ENCODE results near the gene EEFSEC. TPM values are rescaled to one million over a fixed set of nuclear protein-coding genes. Genes with fewer than 3 reads are reported as not detected.
A peak's percentile ranks its signal among the peaks of the same experiment; 100 is the strongest.

The EEFSEC gene
- total and polyA plus RNA-seq, 2 of the 4 experiments (the other 2 are of a cell fraction): 4.5 to 9.3 TPM

DNA sequence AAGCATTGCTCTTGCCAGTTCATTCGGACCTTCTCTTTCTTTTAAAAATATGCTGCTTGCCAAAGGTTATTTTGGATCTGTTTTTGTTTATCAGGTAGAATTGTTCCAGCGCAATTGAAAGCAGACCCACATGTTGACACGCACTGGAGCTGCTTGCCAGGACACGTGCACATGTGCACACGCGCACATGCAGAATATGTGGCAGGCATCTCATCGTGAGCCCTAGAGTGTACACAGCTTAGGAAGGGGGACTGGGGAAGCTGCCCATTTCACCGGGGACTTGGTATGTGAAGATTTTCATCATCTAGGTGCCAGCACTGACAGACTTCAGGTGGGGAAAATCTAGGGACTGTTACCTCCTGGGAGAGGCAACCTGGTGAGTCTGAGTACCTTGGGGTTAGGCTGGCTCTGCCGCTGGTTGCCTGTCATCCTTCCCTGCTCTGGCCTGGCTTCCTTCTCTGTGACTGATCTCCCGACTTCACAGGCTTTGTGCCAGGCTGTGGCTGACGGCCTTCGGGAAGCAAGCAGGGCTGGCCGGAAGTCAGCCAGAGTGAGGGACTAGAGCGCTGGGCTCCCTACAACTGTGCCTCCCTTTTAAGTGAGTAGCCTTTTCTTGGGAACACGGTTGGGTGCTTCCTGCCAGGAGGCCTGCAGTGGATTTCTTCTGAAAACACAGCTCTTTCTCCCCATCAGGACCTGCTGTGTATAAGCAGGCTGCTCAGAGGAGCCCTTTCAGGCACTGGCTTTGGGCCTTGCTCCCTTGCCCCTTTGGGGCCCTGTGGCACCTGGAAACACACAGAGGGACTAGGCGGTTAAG lies 129.3 kb downstream of the EEFSEC start:
- BruUV-seq (replicated peaks): no TSS peak
- no peak overlapping the region for H2BK5ac ChIP-seq (ENCODE audit: low read depth, low read length, poor library complexity, severe bottlenecking)
- H3K9me3 ChIP-seq (ENCODE audit: control insufficient read depth, insufficient read depth, low read length): no peaks in the 10 kb centered on the region
- no peak overlapping the region for H2AK9ac ChIP-seq (replicated peaks; ENCODE audit: low read depth, low read length, poor library complexity)
- no peak overlapping the region for H3K18ac ChIP-seq (ENCODE audit: low read depth, low read length)
- intact Hi-C loops (cut with micrococcal nuclease) (no loop called here), in situ Hi-C loops (cut with MboI; ENCODE audit: low sequenced_read_pairs) (no loop called here), dilution Hi-C loops (cut with HindIII; ENCODE audit: low sequenced_read_pairs, unreplicated experiment) (no loop called here)
- POLR2A ChIA-PET (ENCODE audit: unreplicated experiment): no interaction called here
- no peak overlapping the region for H2BK15ac ChIP-seq (ENCODE audit: low read depth, low read length)
- H2BK120ac ChIP-seq (ENCODE audit: low read depth, low read length): 0 out of 2 replicates have a peak overlapping the region, but pooled peaks have one; percentile 12
- no peak overlapping the region for H2BK20ac ChIP-seq (ENCODE audit: low read depth, low read length)
- H3K4me1 ChIP-seq (ENCODE audit: control insufficient read depth, insufficient read depth, low read length): peaks cover 23% of the 10 kb centered on the region
- no peaks in the 10 kb centered on the region for H3K36me3 ChIP-seq (ENCODE audit: control insufficient read depth, insufficient read depth, low read length)
- TF ChIP-seq RAD21 (IDR thresholded peaks at IDR 0.05; ENCODE audit: low read length): no peak
- no peak for TF ChIP-seq MAFK (IDR thresholded peaks at IDR 0.05; ENCODE audit: low read depth, low read length)
- TF ChIP-seq BHLHE40 (IDR thresholded peaks at IDR 0.05; ENCODE audit: low read depth, low read length): 0 out of 2 replicates have a peak, but pooled peaks have one; percentile 24
- H4K20me1 ChIP-seq (ENCODE audit: insufficient read depth, low read length): no peaks in the 10 kb centered on the region
- H3K23ac ChIP-seq (ENCODE audit: low read depth, low read length): no peak overlapping the region
- peaks cover 2 to 7% of the 10 kb centered on the region in 2 experiments; a peak in 1 of 4 replicates for H3K79me1 ChIP-seq (ENCODE audit: low read depth in 1 of 2, low read length in 2 of 2)
- H3K4ac ChIP-seq (ENCODE audit: low read depth, low read length): peak overlapping the region; percentile 22
- H3K4me3 ChIP-seq (ENCODE audit: insufficient read depth, low read depth, low read length): no peak overlapping the region
- H3K27me3 ChIP-seq (ENCODE audit: control insufficient read depth, insufficient read depth, low read length): no peaks in the 10 kb centered on the region
- no peak overlapping the region for H3K27ac ChIP-seq (ENCODE audit: insufficient read depth, low read length)
- H3K14ac ChIP-seq (replicated peaks; ENCODE audit: low read depth, low read length): peak overlapping the region; percentile 58; the same call in 1 of the 2 replicates
- peak; percentile 50 for DNase-seq
- ATAC-seq (ENCODE audit: low read depth): no peak; the same call in 1 of the 2 replicates
- H4K5ac ChIP-seq (ENCODE audit: low read depth, low read length): peak overlapping the region; percentile 25; the same call in 1 of the 2 replicates
- no peak overlapping the region for H3K4me2 ChIP-seq (ENCODE audit: low read depth, low read length)
- no peak overlapping the region for H3K56ac ChIP-seq (ENCODE audit: extremely low read depth, insufficient read depth, low read length)
- H3K9ac ChIP-seq (ENCODE audit: low read depth, low read length): no peak overlapping the region
- H3K9me1 ChIP-seq (ENCODE audit: insufficient read depth, low read length): peaks cover 8% of the 10 kb centered on the region
- peak overlapping the region; percentile 73 for H2AFZ ChIP-seq (replicated peaks; ENCODE audit: low read length, poor library complexity)
- H2AK5ac ChIP-seq (ENCODE audit: low read depth, low read length): 0 out of 2 replicates have a peak overlapping the region, but pooled peaks have one; percentile 25
- peak overlapping the region; percentile 29 to 76; a peak in 2 of 4 replicates for H4K8ac ChIP-seq (ENCODE audit: low read depth in 2 of 2, low read length in 2 of 2)
- 0 out of 2 replicates have a peak overlapping the region, but pooled peaks have one; percentile 42 for H4K91ac ChIP-seq (ENCODE audit: insufficient read depth, low read depth, low read length)
- CTCF ChIA-PET: interaction anchor here (1.0 kb wide), 1 partner anchor 87 kb away, joined by 3 read pairs; no protein-coding TSS in a partner anchor
- WGBS, 2 experiments (ENCODE audit: extremely low coverage in 2 of 2, insufficient read length in 1 of 2): 55% methylated on average over 6 of the region's 16 CpGs; no CpG with 5 or more reads in 1 of the 2 experiments
